ENCODE results near the gene ETDC. TPM values are rescaled to one million over a fixed set of nuclear protein-coding genes. Genes with fewer than 3 reads are reported as not detected.

The ETDC gene
- total RNA-seq, 1 experiment from 2014 or later = not detected

Other genes starting within 250 kb of the ETDC start
- gene SMIM10L2B, start 210.8 kb upstream of the ETDC start, total RNA-seq (2014; rRNA removed) = 0.29 TPM in 1 of 2 replicates, not detected in the other
- not detected in 2 replicates for gene ETDB, start 189.0 kb upstream of the ETDC start, total RNA-seq (2014; rRNA removed)
- not detected in 2 replicates for gene CT55, start 138.1 kb upstream of the ETDC start, total RNA-seq (2014; rRNA removed)
- not detected in 2 replicates for gene ETDA, start 57.4 kb upstream of the ETDC start, total RNA-seq (2014; rRNA removed)
- 6.5 and 9.3 TPM in 2 replicates for gene ZNF75D, start 34.6 kb downstream of the ETDC start, total RNA-seq (2014; rRNA removed)
- gene ZNF449, start 35.3 kb downstream of the ETDC start, total RNA-seq (2014; rRNA removed) = 3.3 and 3.6 TPM in 2 replicates
- gene SMIM10L2A, start 112.5 kb downstream of the ETDC start, total RNA-seq (2014; rRNA removed) = 0.73 and 1.4 TPM in 2 replicates
- gene INTS6L, start 211.2 kb downstream of the ETDC start, total RNA-seq (2014; rRNA removed) = 4.1 and 4.7 TPM in 2 replicates